ENCODE results near the gene ANKS1B.
"Not testable (repeated sequence)": the region's sequence is repeated elsewhere in the genome, so short reads cannot be mapped to it uniquely, and the experiment has no call there.

GRCh38 chr12:99797931-99798330 lies 186.8 kb downstream of the ANKS1B start:
- TF ChIP-seq POLR2A (IDR thresholded peaks at IDR 0.05; ENCODE audit: low read length); GATA1 (IDR thresholded peaks at IDR 0.05; ENCODE audit: low read depth, low read length): not testable (repeated sequence)

Measured in erythroblast (primary cell).